ENCODE results near the gene MRPL21. TPM values are rescaled to one million over a fixed set of nuclear protein-coding genes. Genes with fewer than 3 reads are reported as not detected.
A peak's percentile ranks its signal among the peaks of the same experiment; 100 is the strongest.

Gene MRPL21
- total and polyA plus RNA-seq, 9 of the 15 experiments (the other 6 are each of a cell fraction or from before 2014, with no cell fraction given), result 196 to 618 (median 232) TPM

DNA sequence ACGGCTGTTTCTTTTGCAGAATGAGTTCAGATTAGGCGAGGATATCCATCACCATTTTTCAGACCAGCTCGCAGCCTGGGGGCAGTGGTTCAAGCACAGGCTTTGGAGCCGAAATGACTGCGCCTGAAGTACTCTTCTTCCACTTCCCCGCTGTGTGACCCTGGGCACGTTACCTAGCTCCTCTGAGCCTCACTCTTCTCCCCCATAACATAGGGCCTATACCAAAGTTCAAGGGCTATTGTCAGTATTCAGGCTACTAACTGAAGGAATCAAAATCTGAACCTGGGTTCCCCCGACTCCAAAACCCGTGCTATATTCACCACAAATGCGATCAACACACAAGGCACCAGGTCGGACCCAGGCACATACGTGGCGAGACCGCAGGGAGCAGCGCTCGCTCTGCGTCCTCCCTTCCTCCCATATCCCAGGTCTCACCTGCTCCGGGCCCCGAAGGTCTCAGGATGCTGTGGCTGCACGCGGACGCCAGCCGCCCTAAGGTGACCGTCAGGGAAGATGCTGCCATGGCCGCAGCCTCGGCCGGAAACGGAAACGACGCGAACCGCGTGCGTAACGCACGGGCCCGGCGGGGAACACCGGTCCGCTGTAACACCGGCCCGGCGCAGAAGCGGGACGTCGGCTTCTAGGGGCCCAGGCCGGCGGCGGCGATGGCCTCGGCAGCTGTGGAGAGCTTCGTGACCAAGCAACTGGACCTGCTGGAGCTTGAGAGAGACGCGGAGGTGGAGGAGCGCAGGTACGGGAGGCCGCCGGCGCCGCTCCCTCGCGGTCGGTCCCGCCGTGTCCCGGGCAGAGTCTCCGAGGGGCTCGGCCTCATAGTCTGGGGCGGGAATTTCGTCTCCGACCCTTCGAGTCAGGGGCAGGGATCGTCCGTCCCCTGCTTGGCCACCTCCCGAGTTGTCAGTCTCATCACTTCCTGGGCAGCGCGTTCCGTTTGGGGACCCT, at the start of gene MRPL21, which contains the start of gene IGHMBP2 (continued):
- TF ChIP-seq, protein P1, sequence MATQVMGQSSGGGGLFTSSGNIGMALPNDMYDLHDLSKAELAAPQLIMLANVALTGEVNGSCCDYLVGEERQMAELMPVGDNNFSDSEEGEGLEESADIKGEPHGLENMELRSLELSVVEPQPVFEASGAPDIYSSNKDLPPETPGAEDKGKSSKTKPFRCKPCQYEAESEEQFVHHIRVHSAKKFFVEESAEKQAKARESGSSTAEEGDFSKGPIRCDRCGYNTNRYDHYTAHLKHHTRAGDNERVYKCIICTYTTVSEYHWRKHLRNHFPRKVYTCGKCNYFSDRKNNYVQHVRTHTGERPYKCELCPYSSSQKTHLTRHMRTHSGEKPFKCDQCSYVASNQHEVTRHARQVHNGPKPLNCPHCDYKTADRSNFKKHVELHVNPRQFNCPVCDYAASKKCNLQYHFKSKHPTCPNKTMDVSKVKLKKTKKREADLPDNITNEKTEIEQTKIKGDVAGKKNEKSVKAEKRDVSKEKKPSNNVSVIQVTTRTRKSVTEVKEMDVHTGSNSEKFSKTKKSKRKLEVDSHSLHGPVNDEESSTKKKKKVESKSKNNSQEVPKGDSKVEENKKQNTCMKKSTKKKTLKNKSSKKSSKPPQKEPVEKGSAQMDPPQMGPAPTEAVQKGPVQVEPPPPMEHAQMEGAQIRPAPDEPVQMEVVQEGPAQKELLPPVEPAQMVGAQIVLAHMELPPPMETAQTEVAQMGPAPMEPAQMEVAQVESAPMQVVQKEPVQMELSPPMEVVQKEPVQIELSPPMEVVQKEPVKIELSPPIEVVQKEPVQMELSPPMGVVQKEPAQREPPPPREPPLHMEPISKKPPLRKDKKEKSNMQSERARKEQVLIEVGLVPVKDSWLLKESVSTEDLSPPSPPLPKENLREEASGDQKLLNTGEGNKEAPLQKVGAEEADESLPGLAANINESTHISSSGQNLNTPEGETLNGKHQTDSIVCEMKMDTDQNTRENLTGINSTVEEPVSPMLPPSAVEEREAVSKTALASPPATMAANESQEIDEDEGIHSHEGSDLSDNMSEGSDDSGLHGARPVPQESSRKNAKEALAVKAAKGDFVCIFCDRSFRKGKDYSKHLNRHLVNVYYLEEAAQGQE (IDR thresholded peaks at IDR 0.05; ENCODE audit: borderline replicate concordance), result no peak
- TF ChIP-seq, protein P1 (CRISPR knock-in tag; IDR thresholded peaks at IDR 0.05; ENCODE audit: low read depth), result no peak; the same call in 1 of the 2 replicates
- TF ChIP-seq STAT5A (IDR thresholded peaks at IDR 0.05; ENCODE audit: borderline replicate concordance, low read length) (0 out of 2 replicates have a peak, but pooled peaks have one; percentile 4), STAT5B (CRISPR knock-in tag; IDR thresholded peaks at IDR 0.05) (no peak), CBFA2T2 (conservative IDR thresholded peaks at IDR 0.05) (no peak), ASH1L (IDR thresholded peaks at IDR 0.05; ENCODE audit: borderline replicate concordance, low read depth, partially characterized antibody) (no peak), SREBF2 (CRISPR knock-in tag; IDR thresholded peaks at IDR 0.05) (peak; percentile 98; the same call in 1 of the 2 replicates), HNRNPLL (IDR thresholded peaks at IDR 0.05; ENCODE audit: low read depth, low read length, poor library complexity, severe bottlenecking) (peak; percentile 80)
- TF ChIP-seq, protein P2, sequence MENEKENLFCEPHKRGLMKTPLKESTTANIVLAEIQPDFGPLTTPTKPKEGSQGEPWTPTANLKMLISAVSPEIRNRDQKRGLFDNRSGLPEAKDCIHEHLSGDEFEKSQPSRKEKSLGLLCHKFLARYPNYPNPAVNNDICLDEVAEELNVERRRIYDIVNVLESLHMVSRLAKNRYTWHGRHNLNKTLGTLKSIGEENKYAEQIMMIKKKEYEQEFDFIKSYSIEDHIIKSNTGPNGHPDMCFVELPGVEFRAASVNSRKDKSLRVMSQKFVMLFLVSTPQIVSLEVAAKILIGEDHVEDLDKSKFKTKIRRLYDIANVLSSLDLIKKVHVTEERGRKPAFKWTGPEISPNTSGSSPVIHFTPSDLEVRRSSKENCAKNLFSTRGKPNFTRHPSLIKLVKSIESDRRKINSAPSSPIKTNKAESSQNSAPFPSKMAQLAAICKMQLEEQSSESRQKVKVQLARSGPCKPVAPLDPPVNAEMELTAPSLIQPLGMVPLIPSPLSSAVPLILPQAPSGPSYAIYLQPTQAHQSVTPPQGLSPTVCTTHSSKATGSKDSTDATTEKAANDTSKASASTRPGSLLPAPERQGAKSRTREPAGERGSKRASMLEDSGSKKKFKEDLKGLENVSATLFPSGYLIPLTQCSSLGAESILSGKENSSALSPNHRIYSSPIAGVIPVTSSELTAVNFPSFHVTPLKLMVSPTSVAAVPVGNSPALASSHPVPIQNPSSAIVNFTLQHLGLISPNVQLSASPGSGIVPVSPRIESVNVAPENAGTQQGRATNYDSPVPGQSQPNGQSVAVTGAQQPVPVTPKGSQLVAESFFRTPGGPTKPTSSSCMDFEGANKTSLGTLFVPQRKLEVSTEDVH (IDR thresholded peaks at IDR 0.05; ENCODE audit: low read depth, partially characterized antibody), result peak; percentile 91
- TF ChIP-seq, protein P3, sequence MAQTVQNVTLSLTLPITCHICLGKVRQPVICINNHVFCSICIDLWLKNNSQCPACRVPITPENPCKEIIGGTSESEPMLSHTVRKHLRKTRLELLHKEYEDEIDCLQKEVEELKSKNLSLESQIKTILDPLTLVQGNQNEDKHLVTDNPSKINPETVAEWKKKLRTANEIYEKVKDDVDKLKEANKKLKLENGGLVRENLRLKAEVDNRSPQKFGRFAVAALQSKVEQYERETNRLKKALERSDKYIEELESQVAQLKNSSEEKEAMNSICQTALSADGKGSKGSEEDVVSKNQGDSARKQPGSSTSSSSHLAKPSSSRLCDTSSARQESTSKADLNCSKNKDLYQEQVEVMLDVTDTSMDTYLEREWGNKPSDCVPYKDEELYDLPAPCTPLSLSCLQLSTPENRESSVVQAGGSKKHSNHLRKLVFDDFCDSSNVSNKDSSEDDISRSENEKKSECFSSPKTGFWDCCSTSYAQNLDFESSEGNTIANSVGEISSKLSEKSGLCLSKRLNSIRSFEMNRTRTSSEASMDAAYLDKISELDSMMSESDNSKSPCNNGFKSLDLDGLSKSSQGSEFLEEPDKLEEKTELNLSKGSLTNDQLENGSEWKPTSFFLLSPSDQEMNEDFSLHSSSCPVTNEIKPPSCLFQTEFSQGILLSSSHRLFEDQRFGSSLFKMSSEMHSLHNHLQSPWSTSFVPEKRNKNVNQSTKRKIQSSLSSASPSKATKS (CRISPR knock-in tag; IDR thresholded peaks at IDR 0.05), result no peak
- TF ChIP-seq, protein P4, sequence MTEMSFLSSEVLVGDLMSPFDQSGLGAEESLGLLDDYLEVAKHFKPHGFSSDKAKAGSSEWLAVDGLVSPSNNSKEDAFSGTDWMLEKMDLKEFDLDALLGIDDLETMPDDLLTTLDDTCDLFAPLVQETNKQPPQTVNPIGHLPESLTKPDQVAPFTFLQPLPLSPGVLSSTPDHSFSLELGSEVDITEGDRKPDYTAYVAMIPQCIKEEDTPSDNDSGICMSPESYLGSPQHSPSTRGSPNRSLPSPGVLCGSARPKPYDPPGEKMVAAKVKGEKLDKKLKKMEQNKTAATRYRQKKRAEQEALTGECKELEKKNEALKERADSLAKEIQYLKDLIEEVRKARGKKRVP (CRISPR knock-in tag; IDR thresholded peaks at IDR 0.05), result no peak

All from K562 (cell line).